ENCODE data around the gene TNFAIP3. TPM values are rescaled to one million over a fixed set of nuclear protein-coding genes. Genes with fewer than 3 reads are reported as not detected.
"Not testable (repeated sequence)": the region's sequence is repeated elsewhere in the genome, so short reads cannot be mapped to it uniquely, and the experiment has no call there.

The TNFAIP3 gene
- polyA plus RNA-seq, 12 donors, result 10.5 to 31.1 (median 19.3) TPM; not detected in 1

- DNase-seq, result no peak
These were observed 10.5 kb downstream of the TNFAIP3 start for GRCh38 chr6:137877606-137878005.

- DNase-seq, result no peak
These were observed 11.0 kb downstream of the TNFAIP3 start for GRCh38 chr6:137878029-137878428.

GRCh38 chr6:137878486-137879285 lies 11.6 kb downstream of the TNFAIP3 start:
- no peak for DNase-seq

GRCh38 chr6:137879299-137879698 lies 12.2 kb downstream of the TNFAIP3 start:
- DNase-seq, result no peak

GRCh38 chr6:137879885-137880745 lies 13.1 kb downstream of the TNFAIP3 start:
- DNase-seq, result no peak

- no peak for DNase-seq
These were observed 13.9 kb downstream of the TNFAIP3 start for GRCh38 chr6:137880746-137881521.

- DNase-seq, result no peak
These were observed 14.4 kb downstream of the TNFAIP3 start for GRCh38 chr6:137881522-137881886.

- DNase-seq, result no peak
These were observed 15.3 kb downstream of the TNFAIP3 start for GRCh38 chr6:137882225-137882961.

GRCh38 chr6:137883400-137884148 lies 16.5 kb downstream of the TNFAIP3 start:
- no peak for DNase-seq

- DNase-seq, result no peak
These were observed 17.3 kb downstream of the TNFAIP3 start for GRCh38 chr6:137884149-137884909.

GRCh38 chr6:137884910-137885229 lies 17.8 kb downstream of the TNFAIP3 start:
- not testable (repeated sequence) for DNase-seq

- not testable (repeated sequence) for DNase-seq
These were observed 19.2 kb downstream of the TNFAIP3 start for GRCh38 chr6:137886226-137886625.

- no peak for DNase-seq
These were observed 24.0 kb downstream of the TNFAIP3 start for GRCh38 chr6:137890983-137891537.

- no peak for DNase-seq
These were observed 25.2 kb downstream of the TNFAIP3 start for GRCh38 chr6:137892271-137892708.

- DNase-seq, result no peak
These were observed 26.1 kb downstream of the TNFAIP3 start for GRCh38 chr6:137893181-137893580.

- DNase-seq, result no peak
These were observed 26.7 kb downstream of the TNFAIP3 start for GRCh38 chr6:137893726-137894125.

- not testable (repeated sequence) for DNase-seq
These were observed 27.3 kb downstream of the TNFAIP3 start for GRCh38 chr6:137894378-137894777.

- DNase-seq, result no peak
These were observed 27.8 kb downstream of the TNFAIP3 start for GRCh38 chr6:137894779-137895385.

- DNase-seq, result no peak
These were observed 29.6 kb downstream of the TNFAIP3 start for GRCh38 chr6:137896647-137897046.
